CD4-positive, alpha-beta memory T cell (primary cell): ENCODE data around the gene SPATA2. TPM values are rescaled to one million over a fixed set of nuclear protein-coding genes. Genes with fewer than 3 reads are reported as not detected.

Experiments
- CTCF ChIA-PET: fragments of 350-600 bp; sonication (Branson Sonifier 250); formaldehyde crosslinking; loops from one replicate; lab custom pipeline; 2021; ENCODE audit warnings: inconsistent platforms; ENCODE audit not compliant: partially characterized antibody; lab: Charles Lee
- POLR2A ChIA-PET: fragments of 350-600 bp; sonication (Branson Sonifier 250); formaldehyde crosslinking; loops from one replicate; lab custom pipeline; 2021; ENCODE audit not compliant: partially characterized antibody; lab: Charles Lee
- DNase-seq, 5 donors: peaks; one replicate each; pipeline versions ENCODE4 v3.0.0 to v3.0.0-alpha.2; 2020 to 2022; ENCODE audit warnings: mixed read lengths in 1 of 5
- H3K27ac ChIP-seq: one replicate; pipeline ENCODE4 v1.7.0; 2013; ENCODE audit warnings: low read depth, low read length
- H3K27me3 ChIP-seq: 2 replicates; pipeline ENCODE4 v1.7.0; 2013; ENCODE audit warnings: mild to moderate bottlenecking, low read length, moderate library complexity; ENCODE audit not compliant: insufficient read depth
- H3K36me3 ChIP-seq: 2 replicates; pipeline ENCODE4 v1.7.0; 2013; ENCODE audit warnings: mild to moderate bottlenecking, low read length, moderate library complexity; ENCODE audit not compliant: insufficient read depth
- H3K4me1 ChIP-seq: 2 replicates; pipeline ENCODE4 v1.7.0; 2013; ENCODE audit warnings: mild to moderate bottlenecking, low read length, moderate library complexity; ENCODE audit not compliant: insufficient read depth
- H3K4me3 ChIP-seq, 2 donors: one replicate each; pipeline ENCODE4 v1.7.0; 2013; ENCODE audit warnings: low read length in 2 of 2, mild to moderate bottlenecking in 1 of 2
- H3K9me3 ChIP-seq, 2 donors: one replicate each; pipeline ENCODE4 v1.7.0; 2013; ENCODE audit warnings: low read length in 2 of 2, control low read depth in 1 of 2; ENCODE audit not compliant: control insufficient read depth in 1 of 2
- H3K27ac Mint-ChIP-seq, 7 donors: one replicate each; pipeline ENCODE4 v1.8.0; 2020 to 2021; ENCODE audit warnings: mixed read lengths in 7 of 7, mild to moderate bottlenecking in 6 of 7, inconsistent platforms in 3 of 7, moderate library complexity in 3 of 7
- H3K27me3 Mint-ChIP-seq, 2 donors: one replicate each; pipeline ENCODE4 v1.8.0; 2020 to 2021; ENCODE audit warnings: mixed read lengths in 2 of 2
- H3K36me3 Mint-ChIP-seq, 2 donors: one replicate each; pipeline ENCODE4 v1.8.0; 2020 to 2021; ENCODE audit warnings: mixed read lengths in 2 of 2, inconsistent platforms in 1 of 2, mild to moderate bottlenecking in 1 of 2
- H3K4me1 Mint-ChIP-seq, 4 donors: one replicate each; pipeline ENCODE4 v1.8.0; 2020 to 2021; ENCODE audit warnings: mixed read lengths in 4 of 4, mild to moderate bottlenecking in 1 of 4
- H3K4me3 Mint-ChIP-seq, 8 donors: one replicate each; pipeline ENCODE4 v1.8.0; 2020 to 2021; ENCODE audit warnings: mixed read lengths in 8 of 8, mild to moderate bottlenecking in 7 of 8, moderate library complexity in 6 of 8, inconsistent platforms in 3 of 8
- H3K9me3 Mint-ChIP-seq, 8 donors: one replicate each; pipeline ENCODE4 v1.8.0; 2020 to 2021; ENCODE audit warnings: mixed read lengths in 8 of 8, mild to moderate bottlenecking in 5 of 8, inconsistent platforms in 3 of 8, moderate library complexity in 1 of 8
- intact Hi-C: fragments of 100-400 bp; cut with micrococcal nuclease; formaldehyde crosslinking; loops from one replicate; pipeline ENCODE4 v1.15.1; 2023
- polyA plus RNA-seq, 2 donors: library from polyadenylated mRNA; unstranded; fragments of 300-500 nt; fragmentation: Illumina TruSeq; gene quantifications; one replicate each; pipeline ENCODE4 v1.2.3, GENCODE V29; 2021
- total RNA-seq, 2 experiments: library from RNA; stranded (reverse); gene quantifications; one replicate each; pipeline ENCODE4 v1.2.3, GENCODE V29; 2021

Gene SPATA2
- total and polyA plus RNA-seq, 4 experiments from 2014 or later = 2.6 to 9.3 (median 7.8) TPM

DNA sequence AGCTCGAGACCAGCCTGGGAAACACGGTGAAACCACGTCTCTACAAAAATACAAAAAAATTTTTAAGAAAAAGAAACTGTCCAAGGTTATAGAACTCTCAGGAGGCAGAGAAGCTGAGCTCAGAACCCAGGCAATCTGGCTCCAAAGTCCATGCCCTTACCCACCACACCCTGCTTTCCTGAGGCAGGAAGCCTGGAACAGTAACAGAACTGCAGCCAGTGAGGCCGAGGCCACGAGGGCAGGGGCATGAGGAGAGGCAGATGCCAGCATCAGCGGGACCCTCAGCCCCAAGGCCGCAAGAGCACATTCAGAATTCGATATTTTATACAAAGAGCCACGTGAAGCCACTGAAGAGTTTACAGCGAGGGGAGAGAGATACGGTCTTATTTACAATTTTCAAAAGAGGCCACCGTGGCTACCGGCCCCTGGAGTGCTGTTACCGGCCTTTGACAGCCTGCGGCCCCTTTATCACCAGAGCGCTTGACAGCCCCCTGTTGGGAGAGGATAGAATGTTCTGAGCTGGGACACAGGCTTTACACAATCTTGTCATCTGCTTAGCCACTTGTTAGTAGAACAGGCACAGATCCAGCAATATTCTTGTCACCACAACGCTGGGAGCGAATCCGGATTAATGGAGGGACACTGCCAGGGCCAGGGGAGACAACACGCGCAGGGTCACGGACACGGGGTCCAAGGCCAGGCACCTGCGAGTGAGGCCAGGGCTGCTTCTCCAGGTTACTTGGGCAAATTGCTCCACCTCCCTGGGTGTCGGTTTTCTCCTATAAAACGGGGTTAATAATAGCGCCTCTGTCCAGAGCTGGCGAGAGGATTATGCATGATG lies 5.6 kb downstream of the SPATA2 start:
- H3K4me1 Mint-ChIP-seq = peaks cover 11 to 34% (median 21%) of the 10 kb centered on the region in 4 donors
- intact Hi-C loops = loop anchor here (10.0 kb wide), 1 partner anchor 195 kb away; the partner anchor contains the start of gene B4GALT5
- Histone ChIP-seq H3K27ac (no peak overlapping the region), H3K4me1 (peaks cover 13% of the 10 kb centered on the region), H3K4me3 (no peak overlapping the region), H3K27me3 (no peaks in the 10 kb centered on the region), H3K36me3 (peaks cover 38% of the 10 kb centered on the region), H3K9me3 (no peaks in the 10 kb centered on the region)
- peak overlapping the region in 4 of 7 donors; percentile 19 to 58 (median 44) for H3K27ac Mint-ChIP-seq
- DNase-seq = no peak
- no peaks in the 10 kb centered on the region for H3K9me3 Mint-ChIP-seq
- no peaks in the 10 kb centered on the region for H3K27me3 Mint-ChIP-seq
- POLR2A ChIA-PET = interaction anchor here (0.5 kb wide), 1 partner anchor 801 kb away, joined by 3 read pairs; no protein-coding TSS in a partner anchor
- CTCF ChIA-PET = no interaction called here
- H3K4me3 Mint-ChIP-seq = no peak overlapping the region
- peaks cover 23 to 45% of the 10 kb centered on the region in 2 donors for H3K36me3 Mint-ChIP-seq

DNA sequence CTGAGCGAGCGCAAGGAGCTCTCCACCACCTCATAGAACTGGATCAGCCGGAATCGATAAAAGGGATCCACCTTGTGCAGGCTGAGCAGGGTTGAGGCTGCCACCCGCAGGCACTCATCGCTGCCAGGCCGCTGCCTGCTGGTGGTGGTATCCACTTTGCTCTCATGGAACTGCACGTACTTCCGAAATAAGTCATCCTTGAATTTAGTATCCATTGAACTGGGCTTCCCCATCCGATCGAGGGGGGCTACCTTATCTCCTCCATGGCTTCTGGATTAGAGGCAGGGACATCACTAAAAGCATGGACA lies 7.1 kb downstream of the SPATA2 start:
- ChIA-PET CTCF (no interaction called here), POLR2A (no interaction called here)
- H3K4me3 Mint-ChIP-seq = peak overlapping the region in 1 of 8 donors; percentile 15
- H3K36me3 Mint-ChIP-seq = peaks cover 32 to 56% of the 10 kb centered on the region in 2 donors
- DNase-seq = no peak
- intact Hi-C loops = no loop called here
- Histone ChIP-seq H3K4me3 (no peak overlapping the region), H3K27ac (no peak overlapping the region), H3K9me3 (no peaks in the 10 kb centered on the region), H3K4me1 (no peaks in the 10 kb centered on the region), H3K36me3 (peaks cover 38% of the 10 kb centered on the region), H3K27me3 (no peaks in the 10 kb centered on the region)
- H3K27me3 Mint-ChIP-seq = no peaks in the 10 kb centered on the region
- no peaks in the 10 kb centered on the region for H3K9me3 Mint-ChIP-seq
- no peak overlapping the region for H3K27ac Mint-ChIP-seq
- peaks cover 5 to 19% (median 8%) of the 10 kb centered on the region in 4 donors for H3K4me1 Mint-ChIP-seq

DNA sequence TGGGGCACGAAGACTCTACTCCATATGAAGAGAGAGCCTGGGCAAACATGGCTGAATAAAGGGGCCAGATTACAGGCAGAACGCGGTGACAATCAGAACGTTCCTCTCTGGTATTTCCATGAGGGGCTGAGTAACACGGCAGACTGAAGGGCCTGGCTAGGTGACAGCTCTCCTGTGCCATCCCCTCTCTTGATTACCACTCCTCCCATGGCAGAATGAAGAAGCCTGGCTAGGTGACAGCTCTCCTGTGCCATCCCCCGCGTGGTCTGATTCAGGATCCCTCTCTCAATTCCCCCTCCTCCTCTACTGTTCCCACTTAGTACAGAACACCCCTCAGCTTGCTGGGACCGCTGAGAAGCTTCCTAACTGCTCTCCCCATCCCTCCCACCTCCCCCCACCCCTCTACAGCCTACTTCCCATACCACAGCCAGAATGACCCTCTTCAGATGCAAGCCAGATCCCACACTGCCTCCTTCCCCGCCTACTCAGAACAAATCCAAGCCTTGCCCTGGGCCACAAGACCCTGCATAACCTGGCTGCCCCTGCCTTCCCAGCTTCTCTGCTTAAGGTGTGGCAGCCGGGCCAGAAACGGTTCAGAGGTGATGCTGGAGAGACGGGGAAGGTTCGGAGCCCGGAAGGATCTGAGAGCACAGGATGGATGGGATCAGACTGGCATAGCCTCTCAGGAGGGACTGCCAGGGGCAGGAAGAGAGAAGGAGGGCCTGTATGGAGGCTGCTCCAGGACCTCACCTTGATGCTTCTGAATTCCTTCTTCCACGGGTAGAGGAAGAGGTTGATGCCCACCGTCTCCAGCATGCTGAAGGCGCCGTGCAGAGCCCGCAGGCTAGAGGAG lies 7.7 kb downstream of the SPATA2 start:
- Mint-ChIP-seq H3K27ac (peak overlapping the region in 2 of 7 donors; percentile 25 to 59), H3K36me3 (peaks cover 34 to 59% of the 10 kb centered on the region in 2 donors), H3K27me3 (no peaks in the 10 kb centered on the region), H3K4me1 (peaks cover 4 to 16% (median 5%) of the 10 kb centered on the region in 4 donors), H3K4me3 (no peak overlapping the region), H3K9me3 (no peaks in the 10 kb centered on the region)
- no peak overlapping the region for H3K4me3 ChIP-seq
- H3K36me3 ChIP-seq = peaks cover 38% of the 10 kb centered on the region
- no peaks in the 10 kb centered on the region for H3K27me3 ChIP-seq
- DNase-seq = no peak
- ChIA-PET CTCF (interaction anchor here (1.4 kb wide), 1 partner anchor 21 kb away, joined by 3 read pairs; no protein-coding TSS in a partner anchor), POLR2A (interaction anchor here (1.2 kb wide), 1 partner anchor 9 kb away, joined by 3 read pairs; no protein-coding TSS in a partner anchor)
- no peak overlapping the region for H3K27ac ChIP-seq
- intact Hi-C loops = no loop called here
- no peaks in the 10 kb centered on the region for H3K4me1 ChIP-seq
- no peaks in the 10 kb centered on the region for H3K9me3 ChIP-seq

GRCh38 chr20:49906615-49907154 lies 8.6 kb downstream of the SPATA2 start:
- Mint-ChIP-seq H3K27ac (no peak overlapping the region), H3K36me3 (peaks cover 38 to 59% of the 10 kb centered on the region in 2 donors), H3K4me3 (no peak overlapping the region), H3K9me3 (no peaks in the 10 kb centered on the region), H3K4me1 (peaks cover 0 to 12% (median 2%) of the 10 kb centered on the region in 4 donors), H3K27me3 (no peaks in the 10 kb centered on the region)
- Histone ChIP-seq H3K4me3 (no peak overlapping the region), H3K9me3 (no peaks in the 10 kb centered on the region), H3K27ac (no peak overlapping the region), H3K4me1 (no peaks in the 10 kb centered on the region), H3K36me3 (peaks cover 38% of the 10 kb centered on the region), H3K27me3 (no peaks in the 10 kb centered on the region)
- intact Hi-C loops = no loop called here
- ChIA-PET CTCF (interaction anchor here (1.4 kb wide), 1 partner anchor 20 kb away, joined by 3 read pairs; no protein-coding TSS in a partner anchor), POLR2A (interaction anchor here (1.2 kb wide), 1 partner anchor 9 kb away, joined by 3 read pairs; no protein-coding TSS in a partner anchor)
- DNase-seq = no peak

- Histone ChIP-seq H3K36me3 (peaks cover 38% of the 10 kb centered on the region), H3K27me3 (no peaks in the 10 kb centered on the region), H3K4me1 (no peaks in the 10 kb centered on the region), H3K27ac (no peak overlapping the region), H3K9me3 (no peaks in the 10 kb centered on the region), H3K4me3 (no peak overlapping the region)
- no peaks in the 10 kb centered on the region for H3K9me3 Mint-ChIP-seq
- ChIA-PET CTCF (no interaction called here), POLR2A (no interaction called here)
- H3K36me3 Mint-ChIP-seq = peaks cover 38 to 59% of the 10 kb centered on the region in 2 donors
- no peak overlapping the region for H3K27ac Mint-ChIP-seq
- peaks cover 0 to 11% (median 2%) of the 10 kb centered on the region in 4 donors for H3K4me1 Mint-ChIP-seq
- DNase-seq = no peak
- no peak overlapping the region for H3K4me3 Mint-ChIP-seq
- H3K27me3 Mint-ChIP-seq = no peaks in the 10 kb centered on the region
- intact Hi-C loops = no loop called here
Observed at GRCh38 chr20:49906101-49906604, 9.2 kb downstream of the SPATA2 start.

DNA sequence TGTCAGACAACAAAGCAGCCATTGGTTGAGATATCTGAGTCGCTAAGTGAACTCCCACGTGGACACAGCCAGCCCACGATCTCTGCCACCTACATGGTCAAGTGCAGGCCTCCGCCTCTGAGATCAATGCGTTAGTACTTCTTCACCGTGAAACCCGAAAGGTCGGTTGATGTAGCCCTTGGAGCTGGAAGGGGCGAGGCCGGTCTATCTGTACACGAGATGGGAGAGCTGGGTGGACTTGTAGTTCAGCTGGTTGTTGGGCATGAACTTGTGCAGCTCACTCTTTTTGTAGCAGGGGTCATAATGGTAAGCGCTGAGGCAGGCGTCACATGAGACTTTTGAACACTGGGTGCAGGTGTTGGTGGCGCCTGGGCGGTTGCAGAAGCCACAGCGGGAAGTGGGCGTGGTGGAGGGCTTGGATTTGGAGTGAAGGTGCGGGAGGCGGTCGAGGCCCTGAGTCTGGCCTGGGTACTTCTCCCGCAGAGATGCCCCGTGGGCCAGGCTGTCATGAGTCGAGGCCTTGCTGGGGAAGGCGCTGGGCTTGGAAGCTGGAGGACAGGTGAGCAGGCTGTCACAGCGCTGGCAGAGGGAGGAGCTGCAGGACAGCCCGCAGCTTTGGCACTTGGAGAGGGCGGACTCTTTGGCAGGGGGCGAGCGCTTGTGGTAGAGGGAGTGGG lies 9.8 kb downstream of the SPATA2 start:
- intact Hi-C loops = no loop called here
- no peaks in the 10 kb centered on the region for H3K9me3 Mint-ChIP-seq
- H3K36me3 ChIP-seq = peaks cover 38% of the 10 kb centered on the region
- H3K36me3 Mint-ChIP-seq = peaks cover 38 to 61% of the 10 kb centered on the region in 2 donors
- peak overlapping the region in 5 of 7 donors; percentile 3 to 87 (median 39) for H3K27ac Mint-ChIP-seq
- no peak overlapping the region for H3K4me3 Mint-ChIP-seq
- no peak overlapping the region for H3K4me3 ChIP-seq
- CTCF ChIA-PET = no interaction called here
- H3K27me3 Mint-ChIP-seq = no peaks in the 10 kb centered on the region
- H3K27ac ChIP-seq = no peak overlapping the region
- H3K27me3 ChIP-seq = no peaks in the 10 kb centered on the region
- POLR2A ChIA-PET = no interaction called here
- no peaks in the 10 kb centered on the region for H3K9me3 ChIP-seq
- DNase-seq = no peak
- H3K4me1 ChIP-seq = no peaks in the 10 kb centered on the region
- H3K4me1 Mint-ChIP-seq = peaks cover 0 to 6% (median 1%) of the 10 kb centered on the region in 4 donors
